MM.1S (cell line): ENCODE data around the gene OLFML2A.

Experiments
- CTCF ChIP-seq: fragments of 300-600 bp; sonication (generic); IDR thresholded peaks from 2 replicates; pipeline ENCODE4 v1.5.1; 2016; ENCODE audit warnings: antibody characterized with exemption, low read length, mixed read lengths
- EZH2phosphoT487 ChIP-seq: fragments of 300-600 bp; sonication (generic); IDR thresholded peaks from 2 replicates; pipeline ENCODE4 v1.6.1; 2018; ENCODE audit warnings: antibody characterized with exemption, low read length

DNA sequence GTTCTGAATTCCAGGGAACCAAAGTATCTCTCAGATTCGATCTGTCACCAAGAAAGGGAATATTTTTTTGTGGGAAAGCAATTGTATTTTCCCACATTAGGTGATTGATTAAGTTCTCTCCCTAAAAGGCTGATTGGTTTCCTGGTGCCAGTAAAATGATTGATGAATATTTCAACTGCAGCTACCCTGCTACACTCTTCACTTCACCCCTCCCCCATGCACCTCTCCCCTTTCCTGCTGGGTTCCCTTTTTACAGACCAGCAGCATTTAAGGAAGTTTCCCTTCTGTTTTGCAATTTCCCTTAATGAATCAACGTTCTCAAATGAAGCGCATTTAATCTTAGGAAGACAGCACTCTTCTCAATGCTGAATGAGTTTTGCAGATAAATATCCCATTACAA is 18.9 kb upstream of the OLFML2A start:
- TF ChIP-seq CTCF (no peak), EZH2phosphoT487 (no peak)
